Stimulated activated CD4-positive, alpha-beta T cell treated with anti-CD3 and anti-CD28 coated beads, Interleukin-15, amount 100 ng/mL, for 1 hour (primary cell): ENCODE measurements around the gene COL4A5.
"Not testable (repeated sequence)": the region's sequence is repeated elsewhere in the genome, so short reads cannot be mapped to it uniquely, and the experiment has no call there.

Experiments used
- DNase-seq, 2 donors: peaks; one replicate each; pipeline ENCODE4 v3.0.0-alpha.2; 2020; ENCODE audit warnings: low read depth in 1 of 2, low spot score in 1 of 2

The COL4A5 gene

GRCh38 chrX:108453841-108454240 lies 14.2 kb downstream of the COL4A5 start:
- no peak for DNase-seq

- DNase-seq: no peak
Observed at GRCh38 chrX:108456971-108457477, 17.4 kb downstream of the COL4A5 start.

GRCh38 chrX:108464604-108465003 lies 25.0 kb downstream of the COL4A5 start:
- no peak for DNase-seq

GRCh38 chrX:108468486-108468885 lies 28.8 kb downstream of the COL4A5 start:
- no peak for DNase-seq

- DNase-seq: no peak
Observed at GRCh38 chrX:108473979-108474378, 34.3 kb downstream of the COL4A5 start.

- not testable (repeated sequence) for DNase-seq
Observed at GRCh38 chrX:108481528-108481927, 41.9 kb downstream of the COL4A5 start.

- DNase-seq: no peak
Observed at GRCh38 chrX:108484251-108484650, 44.6 kb downstream of the COL4A5 start.

- no peak for DNase-seq
Observed at GRCh38 chrX:108485960-108486359, 46.3 kb downstream of the COL4A5 start.

GRCh38 chrX:108494406-108495090 lies 54.9 kb downstream of the COL4A5 start:
- no peak for DNase-seq

GRCh38 chrX:108511721-108512120 lies 72.1 kb downstream of the COL4A5 start:
- no peak for DNase-seq

- DNase-seq: no peak
Observed at GRCh38 chrX:108516184-108516583, 76.5 kb downstream of the COL4A5 start.

- no peak for DNase-seq
Observed at GRCh38 chrX:108527724-108528123, 88.1 kb downstream of the COL4A5 start.

- DNase-seq: no peak
Observed at GRCh38 chrX:108537005-108537404, 97.4 kb downstream of the COL4A5 start.

GRCh38 chrX:108541286-108541685 lies 101.6 kb downstream of the COL4A5 start:
- no peak for DNase-seq

GRCh38 chrX:108557580-108557979 lies 117.9 kb downstream of the COL4A5 start:
- no peak for DNase-seq

- no peak for DNase-seq
Observed at GRCh38 chrX:108558217-108558616, 118.6 kb downstream of the COL4A5 start.

GRCh38 chrX:108573136-108573535 lies 133.5 kb downstream of the COL4A5 start:
- DNase-seq: no peak

- DNase-seq: no peak
Observed at GRCh38 chrX:108582151-108582550, 142.5 kb downstream of the COL4A5 start.

GRCh38 chrX:108584617-108585211 lies 145.1 kb downstream of the COL4A5 start:
- no peak for DNase-seq

GRCh38 chrX:108590496-108590895 lies 150.9 kb downstream of the COL4A5 start:
- no peak for DNase-seq

- DNase-seq: no peak
Observed at GRCh38 chrX:108601276-108601675, 161.6 kb downstream of the COL4A5 start.

- no peak for DNase-seq
Observed at GRCh38 chrX:108610141-108610540, 170.5 kb downstream of the COL4A5 start.

GRCh38 chrX:108614616-108615015 lies 175.0 kb downstream of the COL4A5 start:
- DNase-seq: no peak
